HL-60 (cell line): Measurements from ENCODE around the gene FUT1.

ENCODE experiments used
- DNase-seq, 2 experiments: peaks; one replicate each; pipeline ENCODE4 v3.0.0-alpha.2; 2010 to 2020; ENCODE audit warnings: low read depth in 1 of 2, low spot score in 1 of 2
- H3K27ac ChIP-seq: fragments of 250-450 bp; sonication (Bioruptor Pico); replicated peaks from 2 replicates; pipeline ENCODE4 v1.5.1; 2020; ENCODE audit warnings: mild to moderate bottlenecking, moderate library complexity
- H3K27me3 ChIP-seq: fragments of 250-450 bp; sonication (Bioruptor Pico); 2 replicates; pipeline ENCODE4 v1.5.1; 2021; ENCODE audit warnings: mild to moderate bottlenecking, moderate library complexity; ENCODE audit not compliant: insufficient read depth, poor library complexity, severe bottlenecking
- H3K4me3 ChIP-seq: replicated peaks from 2 replicates; pipeline ENCODE4 v1.5.1; 2011; ENCODE audit warnings: mild to moderate bottlenecking, control low read depth, low read length; ENCODE audit not compliant: insufficient read depth
- GABPA ChIP-seq: IDR thresholded peaks from 2 replicates; pipeline ENCODE4 v1.6.1; 2012; ENCODE audit warnings: low read depth
- POLR2AphosphoS5 ChIP-seq: IDR thresholded peaks from 2 replicates; pipeline ENCODE4 v1.6.1; 2012; ENCODE audit warnings: low read depth
- REST ChIP-seq: IDR thresholded peaks from 2 replicates; pipeline ENCODE4 v1.6.1; 2012; ENCODE audit warnings: low read depth; ENCODE audit not compliant: insufficient replicate concordance
- SPI1 ChIP-seq: IDR thresholded peaks from 2 replicates; pipeline ENCODE4 v1.6.1; 2012; ENCODE audit warnings: low read depth, mild to moderate bottlenecking, borderline replicate concordance
- TF ChIP-seq, protein P1 (sequence below): IDR thresholded peaks from one replicate; pipeline ENCODE4 v1.5.1; 2011; ENCODE audit warnings: low read length, control low read depth, inconsistent platforms; ENCODE audit not compliant: insufficient read depth

The FUT1 gene

DNA sequence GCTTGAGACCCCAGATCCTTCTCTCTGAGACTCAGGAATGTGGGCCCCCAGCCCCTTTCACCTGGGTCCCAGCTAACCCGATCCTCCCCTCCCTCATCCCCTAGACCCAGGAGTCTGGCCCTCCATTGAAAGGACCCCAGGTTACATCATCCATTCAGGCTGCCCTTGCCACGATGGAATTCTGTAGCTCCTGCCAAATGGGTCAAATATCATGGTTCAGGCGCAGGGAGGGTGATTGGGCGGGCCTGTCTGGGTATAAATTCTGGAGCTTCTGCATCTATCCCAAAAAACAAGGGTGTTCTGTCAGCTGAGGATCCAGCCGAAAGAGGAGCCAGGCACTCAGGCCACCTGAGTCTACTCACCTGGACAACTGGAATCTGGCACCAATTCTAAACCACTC, 3.3 kb upstream of the FUT1 start:
- no peak for DNase-seq
- Histone ChIP-seq H3K27ac (no peak overlapping the region), H3K27me3 (peaks cover 41% of the 10 kb centered on the region), H3K4me3 (no peak overlapping the region)
- TF ChIP-seq, protein P1, sequence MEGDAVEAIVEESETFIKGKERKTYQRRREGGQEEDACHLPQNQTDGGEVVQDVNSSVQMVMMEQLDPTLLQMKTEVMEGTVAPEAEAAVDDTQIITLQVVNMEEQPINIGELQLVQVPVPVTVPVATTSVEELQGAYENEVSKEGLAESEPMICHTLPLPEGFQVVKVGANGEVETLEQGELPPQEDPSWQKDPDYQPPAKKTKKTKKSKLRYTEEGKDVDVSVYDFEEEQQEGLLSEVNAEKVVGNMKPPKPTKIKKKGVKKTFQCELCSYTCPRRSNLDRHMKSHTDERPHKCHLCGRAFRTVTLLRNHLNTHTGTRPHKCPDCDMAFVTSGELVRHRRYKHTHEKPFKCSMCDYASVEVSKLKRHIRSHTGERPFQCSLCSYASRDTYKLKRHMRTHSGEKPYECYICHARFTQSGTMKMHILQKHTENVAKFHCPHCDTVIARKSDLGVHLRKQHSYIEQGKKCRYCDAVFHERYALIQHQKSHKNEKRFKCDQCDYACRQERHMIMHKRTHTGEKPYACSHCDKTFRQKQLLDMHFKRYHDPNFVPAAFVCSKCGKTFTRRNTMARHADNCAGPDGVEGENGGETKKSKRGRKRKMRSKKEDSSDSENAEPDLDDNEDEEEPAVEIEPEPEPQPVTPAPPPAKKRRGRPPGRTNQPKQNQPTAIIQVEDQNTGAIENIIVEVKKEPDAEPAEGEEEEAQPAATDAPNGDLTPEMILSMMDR = no peak
- TF ChIP-seq GABPA = no peak
- no peak for TF ChIP-seq POLR2AphosphoS5
- no peak for TF ChIP-seq REST
- TF ChIP-seq SPI1 = no peak

GRCh38 chr19:48755084-48755641, 2.7 kb upstream of the FUT1 start, which contains the start of gene FGF21:
Gene FGF21, plus strand, starts transcription at chr19:48755524. Its CDS starts 713 bp downstream, at chr19:48756237.
- no peak for DNase-seq
- TF ChIP-seq, protein P1 = no peak
- TF ChIP-seq POLR2AphosphoS5 (no peak), GABPA (no peak), SPI1 (no peak), REST (no peak)
- no peak within 1 kb of the TSS for H3K27ac ChIP-seq
- H3K4me3 ChIP-seq = no peak within 1 kb of the TSS
- H3K27me3 ChIP-seq = peaks cover 35% of the 10 kb centered on the region

DNA sequence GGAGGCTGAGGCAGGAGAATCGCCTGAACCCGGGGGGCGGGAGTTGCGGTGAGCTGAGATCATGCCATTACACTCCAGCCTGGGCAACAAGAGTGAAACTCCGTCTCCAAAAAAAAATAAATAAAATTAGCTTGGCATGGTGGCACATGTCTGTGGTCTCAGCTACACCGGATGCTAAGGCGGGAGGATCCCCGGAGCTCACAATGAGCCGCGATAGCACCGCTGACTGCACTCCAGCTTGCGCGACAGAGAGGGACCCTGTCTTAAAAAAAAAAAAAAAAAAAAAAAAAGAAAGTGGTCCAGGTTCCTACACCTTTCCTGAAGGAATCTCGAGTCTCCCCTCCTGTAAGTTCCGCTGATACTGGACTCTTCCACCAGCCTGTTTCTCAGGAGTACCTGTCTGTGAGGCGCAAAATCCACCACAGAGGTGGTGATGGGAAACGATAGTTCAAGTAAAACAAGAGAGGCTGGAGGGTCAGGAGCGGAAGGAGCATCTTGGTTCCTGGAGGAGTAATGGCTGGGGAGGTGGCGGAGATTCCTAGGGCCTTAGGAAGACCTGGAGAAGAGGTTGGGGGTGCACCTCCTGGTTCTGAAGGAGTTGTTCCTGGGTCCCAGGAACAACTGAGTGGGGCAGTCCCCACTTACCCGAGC, 471 bp downstream of the FUT1 start:
- H3K27me3 ChIP-seq = peaks cover 36% of the 10 kb centered on the region
- H3K27ac ChIP-seq = no peak overlapping the region
- TF ChIP-seq GABPA = no peak
- no peak for TF ChIP-seq SPI1
- TF ChIP-seq POLR2AphosphoS5 = no peak
- TF ChIP-seq, protein P1 = no peak
- TF ChIP-seq REST = no peak
- no peak for DNase-seq
- no peak overlapping the region for H3K4me3 ChIP-seq
